HepG2 (cell line): ENCODE results near the gene TRNT1. TPM values are rescaled to one million over a fixed set of nuclear protein-coding genes. Genes with fewer than 3 reads are reported as not detected.

Source experiments
- ATAC-seq: fragments of 200-7000 bp; cut with Tn5 transposase; 3 replicates; pipeline ENCODE4 v1.9.1; 2020; ENCODE audit warnings: mild to moderate bottlenecking, moderate library complexity
- BruUV-seq: library from RNA; stranded (reverse); fragments of 400-500 nt; replicated peaks from 2 replicates; lab custom pipeline; 2021; lab: Mats Ljungman, UMichigan
- CTCF ChIA-PET: fragments of 300-600 bp; formaldehyde crosslinking; extraction: SDS; loops from one replicate; lab custom pipeline; 2021; ENCODE audit warnings: low total read pairs, inconsistent platforms, low intra/inter-chr PET ratio; lab: Yijun Ruan, JAX
- POLR2A ChIA-PET: fragments of 350-600 bp; sonication (Branson Sonifier 250); formaldehyde crosslinking; loops from one replicate; lab custom pipeline; 2020; ENCODE audit warnings: antibody characterized with exemption, inconsistent platforms; lab: Yijun Ruan, JAX
- DNase-seq: peaks from one replicate; pipeline ENCODE4 v3.0.0-alpha.2; 2015; ENCODE audit warnings: low spot score
- FAIRE-seq: peaks from 3 replicates; lab custom pipeline; 2011; peaks lifted over from hg19 to GRCh38; lab: Jason Lieb, UNC
- H2AFZ ChIP-seq: one replicate; pipeline ENCODE4 v1.6.1; 2011; ENCODE audit warnings: low read length, inconsistent platforms
- H3K27ac ChIP-seq: fragments of 300-600 bp; 3 replicates; pipeline ENCODE4 v1.8.0; 2011; ENCODE audit warnings: mixed run types, mild to moderate bottlenecking, mixed read lengths, low read length, inconsistent platforms; ENCODE audit not compliant: insufficient read depth; ENCODE audit errors: extremely low read length
- H3K27me3 ChIP-seq, 2 experiments: fragments of 200-600 bp in 1 of 2; 2 replicates in 1 of 2; 3 replicates in 1 of 2; pipeline versions ENCODE4 v1.6.0 to v1.8.0; 2011; ENCODE audit warnings: low read length in 2 of 2, mild to moderate bottlenecking in 2 of 2, moderate library complexity in 2 of 2, inconsistent platforms in 1 of 2; ENCODE audit not compliant: insufficient read depth in 2 of 2, control insufficient read depth in 1 of 2
- H3K36me3 ChIP-seq, 2 experiments: fragments of 200-600 bp in 1 of 2; replicated peaks in 1 of 2; 2 replicates in 1 of 2; 3 replicates in 1 of 2; pipeline versions ENCODE4 v1.5.1 to v1.8.0; 2011; ENCODE audit warnings: low read length in 2 of 2, inconsistent platforms in 1 of 2; ENCODE audit not compliant: insufficient read depth in 2 of 2, control insufficient read depth in 1 of 2
- H3K4me1 ChIP-seq: 2 replicates; pipeline ENCODE4 v1.5.1; 2012; ENCODE audit warnings: low read length, inconsistent platforms; ENCODE audit not compliant: insufficient read depth
- H3K4me2 ChIP-seq: 2 replicates; pipeline ENCODE4 v1.6.0; 2011; ENCODE audit warnings: low read depth, low read length, inconsistent platforms
- H3K4me3 ChIP-seq, 3 experiments: fragments of 200-600 bp in 1 of 3; sonication (generic), shearing (Covaris generic) in 1 of 3; replicated peaks in 1 of 3; 2 replicates each; pipeline ENCODE4 v1.5.1; 2011 to 2016; ENCODE audit warnings: low read length in 3 of 3, inconsistent platforms in 2 of 3, low read depth in 2 of 3, mild to moderate bottlenecking in 2 of 3, control low read depth in 1 of 3, mixed read lengths in 1 of 3; ENCODE audit not compliant: insufficient read depth in 1 of 3
- H3K79me2 ChIP-seq: one replicate; pipeline ENCODE4 v1.6.1; 2011; ENCODE audit warnings: low read length, inconsistent platforms; ENCODE audit not compliant: insufficient read depth
- H3K9ac ChIP-seq: 2 replicates; pipeline ENCODE4 v1.6.0; 2011; ENCODE audit warnings: mild to moderate bottlenecking, low read depth, low read length, inconsistent platforms; ENCODE audit not compliant: insufficient read depth
- H3K9me3 ChIP-seq: 2 replicates; pipeline ENCODE4 v1.5.1; 2012; ENCODE audit warnings: mild to moderate bottlenecking, low read length
- H4K20me1 ChIP-seq: 2 replicates; pipeline ENCODE4 v1.6.0; 2011; ENCODE audit warnings: inconsistent platforms, mild to moderate bottlenecking, low read length, moderate library complexity; ENCODE audit not compliant: insufficient read depth
- SRSF4 ChIP-seq: fragments of 200-400 bp; formaldehyde crosslinking; IDR thresholded peaks from one replicate; pipeline ENCODE4 v1.6.1; 2018; ENCODE audit warnings: mild to moderate bottlenecking, low read depth, low read length, moderate library complexity; ENCODE audit not compliant: poor library complexity, severe bottlenecking
- ZNF816 ChIP-seq: sonication (generic); formaldehyde crosslinking; IDR thresholded peaks from 2 replicates; pipeline ENCODE4 v1.8.0; 2022; ENCODE audit warnings: missing genetic modification reagents, mild to moderate bottlenecking, borderline replicate concordance
- WGBS: methylation state at CpG from one replicate; pipeline ENCODE4 v1.1.6; 2017; ENCODE audit warnings: low lambda C conversion rate; 5-methylcytosine and 5-hydroxymethylcytosine counted together
- in situ Hi-C: cut with HindIII; loops from 2 replicates; pipeline ENCODE4 v1.10.0; 2017; ENCODE audit warnings: low pct_unique_long_range_greater_than_20kb; ENCODE audit not compliant: extremely low pct_ligation_motif_present
- intact Hi-C: fragments of 100-400 bp; cut with micrococcal nuclease; formaldehyde crosslinking; loops from one replicate; pipeline ENCODE4 v1.10.0; 2022; ENCODE audit not compliant: unreplicated experiment
- polyA plus RNA-seq, 8 experiments: library from polyadenylated mRNA; depleted of rRNA in 3 of 8; stranded (reverse) in 7 of 8; unstranded in 1 of 8; fragments of >200 nt; fragmentation: Illumina TruSeq in 4 of 8; extraction: Trizol in 4 of 8; gene quantifications; 2 replicates each; pipeline versions ENCODE4 v1.2.1 to v1.2.3, GENCODE V29; 2011 to 2016; ENCODE audit warnings: low read depth in 4 of 8, missing spikeins in 1 of 8, mixed read lengths in 1 of 8; ENCODE audit not compliant: insufficient read depth in 1 of 8
- total RNA-seq, 5 experiments: library from RNA; depleted of rRNA; stranded (reverse); fragments of >200 nt; fragmentation: Illumina TruSeq; extraction: Trizol; gene quantifications; 2 replicates each; pipeline ENCODE4 v1.2.3, GENCODE V29; 2016; ENCODE audit warnings: low read depth in 1 of 5
- TF ChIP-seq, protein P1 (sequence below): sonication (generic); formaldehyde crosslinking; IDR thresholded peaks from 2 replicates; pipeline ENCODE4 v1.4.0; 2020; ENCODE audit warnings: low read depth, mild to moderate bottlenecking, missing genetic modification reagents

The TRNT1 gene
- total and polyA plus RNA-seq, 2 of the 13 experiments (the other 11 are each of a cell fraction or from before 2014, with no cell fraction given): 9.4 to 27.7 TPM

DNA sequence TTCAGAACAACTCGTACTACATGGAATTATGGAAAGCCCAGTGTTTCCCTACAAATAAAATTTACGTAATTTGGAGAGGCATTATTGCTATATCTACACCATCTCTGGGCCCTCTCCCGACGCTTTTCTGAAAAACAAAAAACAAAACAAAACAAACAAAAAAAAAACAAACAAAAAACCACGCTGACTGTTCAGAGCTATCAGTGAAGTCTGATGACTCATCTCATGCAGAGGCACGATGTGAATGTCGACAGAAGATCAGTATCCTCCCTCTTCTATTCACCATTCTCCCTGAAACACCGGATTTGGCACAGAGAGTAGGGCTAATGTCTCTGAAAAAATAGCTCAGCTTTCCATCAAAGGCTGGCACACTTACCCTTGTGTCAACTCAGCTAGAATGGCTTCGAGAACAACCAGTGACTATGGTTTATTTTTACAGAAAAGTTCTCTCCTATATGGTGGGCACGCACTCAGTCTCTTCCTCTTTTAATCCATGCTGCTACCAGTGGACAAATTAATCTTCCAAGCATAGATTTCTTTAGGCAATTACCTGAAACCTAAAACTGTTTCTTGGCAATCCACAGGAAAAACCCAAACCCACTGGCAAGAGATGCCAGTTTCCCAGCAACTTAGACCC lies 51.2 kb downstream of the TRNT1 start (continued):
- no peak for TF ChIP-seq SRSF4

DNA sequence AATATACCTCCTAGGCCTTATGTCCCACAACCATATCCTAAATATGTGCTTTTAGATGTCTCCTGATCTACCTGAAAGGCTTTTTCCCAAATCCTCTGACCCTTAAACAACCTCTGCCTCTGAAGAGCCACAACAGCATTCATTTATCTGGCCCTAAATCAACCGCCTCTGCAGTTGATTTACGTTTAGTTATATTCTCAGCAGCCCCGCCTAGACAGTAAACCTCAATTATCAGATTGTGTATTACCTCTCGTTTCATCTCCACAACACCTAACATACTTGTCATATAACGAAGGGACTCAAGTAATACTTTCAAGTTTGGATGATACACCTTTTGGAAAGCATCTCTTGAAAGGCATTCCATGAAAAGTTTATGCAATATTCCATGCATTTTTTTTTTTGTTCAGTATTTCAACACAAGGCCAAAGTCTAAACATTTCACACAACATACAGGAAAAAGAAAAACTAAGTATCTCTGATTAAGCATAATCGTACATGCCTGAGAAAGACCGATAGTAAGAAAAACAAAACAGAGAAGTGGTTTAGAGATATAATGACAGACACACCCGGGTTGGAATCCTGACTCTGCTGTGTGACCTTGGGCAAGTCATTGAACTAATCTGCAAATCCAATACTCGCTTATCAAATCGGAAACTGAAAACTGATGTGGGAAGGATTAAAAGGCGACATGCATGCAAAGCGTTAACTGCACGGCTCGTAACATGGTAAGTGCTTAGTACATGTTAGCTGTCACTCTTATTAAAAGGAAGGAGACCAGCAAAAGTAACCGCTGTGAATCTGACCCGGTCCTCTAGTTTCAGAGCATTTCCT lies 52.0 kb downstream of the TRNT1 start:
- Histone ChIP-seq H2AFZ (no peak overlapping the region), H3K79me2 (peaks cover 33% of the 10 kb centered on the region), H3K36me3 (peaks cover 0 to 12% of the 10 kb centered on the region in 2 experiments; a peak in 4 of 5 replicates), H3K4me1 (peaks cover 25% of the 10 kb centered on the region), H3K4me2 (peak overlapping the region; percentile 90), H3K9me3 (no peaks in the 10 kb centered on the region), H3K9ac (peak overlapping the region; percentile 86), H3K27ac (peak overlapping the region; percentile 59), H4K20me1 (peaks cover 21% of the 10 kb centered on the region; the same call in 1 of the 2 replicates), H3K4me3 (peak overlapping the region; percentile 90 to 99 (median 97)), H3K27me3 (no peaks in the 10 kb centered on the region; a peak in 1 of 5 replicates)
- intact Hi-C loops (loop anchor here (1.0 to 10.0 kb wide), 2 partner anchors 52 to 1566 kb away; partner anchors contain the start of gene TRNT1), in situ Hi-C loops (no loop called here)
- no peak for DNase-seq
- BruUV-seq: TSS peak; percentile 60
- no peak; the same call in 2 of the 3 replicates for ATAC-seq
- FAIRE-seq: no peak
- ChIA-PET POLR2A (no interaction called here), CTCF (no interaction called here)
- TF ChIP-seq, protein P1, sequence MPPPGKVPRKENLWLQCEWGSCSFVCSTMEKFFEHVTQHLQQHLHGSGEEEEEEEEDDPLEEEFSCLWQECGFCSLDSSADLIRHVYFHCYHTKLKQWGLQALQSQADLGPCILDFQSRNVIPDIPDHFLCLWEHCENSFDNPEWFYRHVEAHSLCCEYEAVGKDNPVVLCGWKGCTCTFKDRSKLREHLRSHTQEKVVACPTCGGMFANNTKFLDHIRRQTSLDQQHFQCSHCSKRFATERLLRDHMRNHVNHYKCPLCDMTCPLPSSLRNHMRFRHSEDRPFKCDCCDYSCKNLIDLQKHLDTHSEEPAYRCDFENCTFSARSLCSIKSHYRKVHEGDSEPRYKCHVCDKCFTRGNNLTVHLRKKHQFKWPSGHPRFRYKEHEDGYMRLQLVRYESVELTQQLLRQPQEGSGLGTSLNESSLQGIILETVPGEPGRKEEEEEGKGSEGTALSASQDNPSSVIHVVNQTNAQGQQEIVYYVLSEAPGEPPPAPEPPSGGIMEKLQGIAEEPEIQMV: no peak
- peak; percentile 60; the same call in 1 of the 2 replicates for TF ChIP-seq ZNF816 (CRISPR knock-in tag)
- 10% methylated on average over 14 of the region's 16 CpGs for WGBS
